Mesothelial cell of epicardium (in vitro differentiated cells): Measurements from ENCODE around the gene ADAMTS18. TPM values are rescaled to one million over a fixed set of nuclear protein-coding genes. Genes with fewer than 3 reads are reported as not detected.

Experiments used
- DNase-seq, 2 experiments: peaks; one replicate each; pipeline ENCODE4 v3.0.0; 2021; ENCODE audit warnings: low spot score in 2 of 2; ENCODE audit not compliant: unreplicated experiment in 2 of 2
- H3K27ac Mint-ChIP-seq: 2 replicates; pipeline ENCODE4 v1.8.0; 2021; ENCODE audit warnings: mixed read lengths
- H3K27me3 Mint-ChIP-seq: 2 replicates; pipeline ENCODE4 v1.8.0; 2021; ENCODE audit warnings: low read depth, mixed read lengths
- H3K36me3 Mint-ChIP-seq: 2 replicates; pipeline ENCODE4 v1.8.0; 2021; ENCODE audit warnings: mixed read lengths
- H3K4me1 Mint-ChIP-seq: 2 replicates; pipeline ENCODE4 v1.8.0; 2021; ENCODE audit warnings: mixed read lengths
- H3K4me3 Mint-ChIP-seq: 2 replicates; pipeline ENCODE4 v1.8.0; 2021; ENCODE audit warnings: mild to moderate bottlenecking, moderate library complexity, mixed read lengths
- H3K9me3 Mint-ChIP-seq: 2 replicates; pipeline ENCODE4 v1.8.0; 2021; ENCODE audit warnings: mixed read lengths
- CTCF ChIP-seq: fragments of 200-600 bp; sonication (generic); IDR thresholded peaks from one replicate; pipeline ENCODE4 v1.5.0; 2021; ENCODE audit warnings: antibody characterized with exemption; ENCODE audit not compliant: unreplicated experiment
- total RNA-seq: library from RNA; stranded (reverse); gene quantifications from 3 replicates; pipeline ENCODE4 v1.2.1, GENCODE V29; 2021

ADAMTS18 gene
- total RNA-seq, 1 donor from 2014 or later = 7.9 TPM

GRCh38 chr16:77302249-77302648, 132.6 kb downstream of the ADAMTS18 start:
- H3K36me3 Mint-ChIP-seq = no peaks in the 10 kb centered on the region
- H3K27me3 Mint-ChIP-seq = no peaks in the 10 kb centered on the region
- no peak overlapping the region for H3K27ac Mint-ChIP-seq
- DNase-seq = no peak
- no peaks in the 10 kb centered on the region for H3K9me3 Mint-ChIP-seq
- H3K4me3 Mint-ChIP-seq = no peak overlapping the region
- no peak for TF ChIP-seq CTCF
- H3K4me1 Mint-ChIP-seq = peaks cover 51% of the 10 kb centered on the region

GRCh38 chr16:77300256-77300655, 134.6 kb downstream of the ADAMTS18 start:
- no peak for TF ChIP-seq CTCF
- peak overlapping the region; percentile 42 for H3K27ac Mint-ChIP-seq
- no peak for DNase-seq
- H3K36me3 Mint-ChIP-seq = peaks cover 1% of the 10 kb centered on the region
- H3K4me1 Mint-ChIP-seq = peaks cover 40% of the 10 kb centered on the region
- no peaks in the 10 kb centered on the region for H3K9me3 Mint-ChIP-seq
- H3K4me3 Mint-ChIP-seq = no peak overlapping the region
- no peaks in the 10 kb centered on the region for H3K27me3 Mint-ChIP-seq

GRCh38 chr16:77299395-77299794, 135.4 kb downstream of the ADAMTS18 start:
- H3K9me3 Mint-ChIP-seq = no peaks in the 10 kb centered on the region
- no peak for TF ChIP-seq CTCF
- H3K27me3 Mint-ChIP-seq = no peaks in the 10 kb centered on the region
- peaks cover 37% of the 10 kb centered on the region for H3K4me1 Mint-ChIP-seq
- no peak overlapping the region for H3K4me3 Mint-ChIP-seq
- peaks cover 1% of the 10 kb centered on the region for H3K36me3 Mint-ChIP-seq
- H3K27ac Mint-ChIP-seq = no peak overlapping the region
- DNase-seq = no peak

GRCh38 chr16:77298418-77299360, 136.1 kb downstream of the ADAMTS18 start:
- H3K27me3 Mint-ChIP-seq = no peaks in the 10 kb centered on the region
- H3K27ac Mint-ChIP-seq = peak overlapping the region; percentile 74

GRCh38 chr16:77297996-77298395, 136.8 kb downstream of the ADAMTS18 start:
- H3K36me3 Mint-ChIP-seq = peaks cover 3% of the 10 kb centered on the region
- H3K27me3 Mint-ChIP-seq = no peaks in the 10 kb centered on the region
- no peak for DNase-seq
- peak overlapping the region; percentile 74 for H3K27ac Mint-ChIP-seq
- H3K4me3 Mint-ChIP-seq = no peak overlapping the region
- no peaks in the 10 kb centered on the region for H3K9me3 Mint-ChIP-seq
- TF ChIP-seq CTCF = no peak
- H3K4me1 Mint-ChIP-seq = peaks cover 37% of the 10 kb centered on the region

More at GRCh38 chr16:77298418-77299360, 136.1 kb downstream of the ADAMTS18 start:
- no peak for TF ChIP-seq CTCF
- no peak overlapping the region for H3K4me3 Mint-ChIP-seq
- peaks cover 1% of the 10 kb centered on the region for H3K36me3 Mint-ChIP-seq
- H3K4me1 Mint-ChIP-seq = peaks cover 37% of the 10 kb centered on the region
- DNase-seq = no peak
- H3K9me3 Mint-ChIP-seq = no peaks in the 10 kb centered on the region
